HUES64 (cell line): Measurements from ENCODE around the gene DNAL1.
A peak's percentile ranks its signal among the peaks of the same experiment; 100 is the strongest.

ENCODE experiments used
- H3K27ac ChIP-seq: 2 replicates; pipeline ENCODE4 v1.7.0; 2013; ENCODE audit warnings: low read depth, low read length, inconsistent platforms
- H3K27me3 ChIP-seq: 2 replicates; pipeline ENCODE4 v1.6.1; 2013; ENCODE audit warnings: mild to moderate bottlenecking, low read length; ENCODE audit not compliant: insufficient read depth
- H3K36me3 ChIP-seq: 2 replicates; pipeline ENCODE4 v1.6.1; 2013; ENCODE audit warnings: mild to moderate bottlenecking, low read length; ENCODE audit not compliant: insufficient read depth
- H3K4me1 ChIP-seq: 2 replicates; pipeline ENCODE4 v1.6.1; 2013; ENCODE audit warnings: mild to moderate bottlenecking, low read length, moderate library complexity; ENCODE audit not compliant: insufficient read depth
- H3K4me3 ChIP-seq: 2 replicates; pipeline ENCODE4 v1.5.1; 2013; ENCODE audit warnings: mild to moderate bottlenecking, low read length, moderate library complexity
- H3K9ac ChIP-seq: 2 replicates; pipeline ENCODE4 v1.6.1; 2013; ENCODE audit warnings: mild to moderate bottlenecking, low read depth, low read length
- H3K9me3 ChIP-seq: 2 replicates; pipeline ENCODE4 v1.6.1; 2013; ENCODE audit warnings: low read depth, low read length; ENCODE audit not compliant: insufficient read depth
- WGBS: fragments of 150-250, 120-280 bp; methylation state at CpG from one replicate; pipeline ENCODE4 v1.1.7; 2013; ENCODE audit warnings: missing lambda C conversion rate; 5-methylcytosine and 5-hydroxymethylcytosine counted together

Gene DNAL1

DNA sequence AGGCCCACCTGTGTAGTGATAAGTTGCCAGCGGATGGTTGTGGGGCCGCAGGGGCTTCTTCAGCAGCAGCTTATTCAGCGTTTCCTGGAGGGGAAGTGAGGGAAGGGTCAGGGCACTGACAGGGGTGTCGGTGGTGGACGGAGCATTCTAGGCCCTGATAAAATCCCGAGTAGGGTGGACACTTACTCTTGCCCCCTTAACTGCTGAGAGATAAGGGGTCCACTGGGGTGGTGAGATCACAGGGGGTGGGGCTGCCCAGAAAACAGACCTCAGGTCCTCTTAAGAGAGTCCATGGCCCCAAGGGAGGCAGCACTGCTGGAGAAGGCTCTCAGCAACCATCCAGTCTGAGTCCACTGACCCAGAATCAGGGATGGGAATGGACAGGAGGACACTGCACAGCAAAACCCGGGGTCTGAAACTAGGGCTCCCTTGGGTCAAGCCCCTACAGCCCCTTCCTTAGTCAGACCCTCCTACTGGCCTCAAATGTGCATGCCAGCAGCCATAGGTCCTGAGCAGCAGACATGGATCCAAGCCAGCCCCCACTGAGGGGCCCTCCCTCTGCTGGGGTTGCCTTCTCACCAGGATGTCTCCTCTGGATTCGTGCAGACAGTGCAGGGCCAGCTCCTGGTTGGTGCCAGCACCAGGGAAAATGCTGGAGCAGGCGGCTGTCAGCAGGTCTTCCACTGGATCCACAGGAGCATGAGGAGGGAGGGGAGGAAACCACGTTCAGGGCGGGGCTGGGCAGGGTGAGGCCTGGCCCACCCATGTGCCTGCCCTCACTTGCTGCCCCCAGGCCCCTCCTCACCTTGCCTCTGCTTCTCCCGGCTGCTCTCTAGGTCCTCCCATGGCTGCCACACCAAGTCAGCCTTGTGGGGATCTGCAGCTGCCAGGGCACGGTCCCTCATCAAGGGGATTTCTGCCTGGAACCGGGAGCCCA, 81.5 kb downstream of the DNAL1 start:
- Histone ChIP-seq H3K4me3 (no peak overlapping the region), H3K27me3 (no peaks in the 10 kb centered on the region), H3K36me3 (peaks cover 39% of the 10 kb centered on the region), H3K4me1 (peaks cover 18% of the 10 kb centered on the region), H3K9me3 (no peaks in the 10 kb centered on the region), H3K9ac (no peak overlapping the region), H3K27ac (no peak overlapping the region)
- WGBS: 89% methylated on average over 14 of the region's 14 CpGs

DNA sequence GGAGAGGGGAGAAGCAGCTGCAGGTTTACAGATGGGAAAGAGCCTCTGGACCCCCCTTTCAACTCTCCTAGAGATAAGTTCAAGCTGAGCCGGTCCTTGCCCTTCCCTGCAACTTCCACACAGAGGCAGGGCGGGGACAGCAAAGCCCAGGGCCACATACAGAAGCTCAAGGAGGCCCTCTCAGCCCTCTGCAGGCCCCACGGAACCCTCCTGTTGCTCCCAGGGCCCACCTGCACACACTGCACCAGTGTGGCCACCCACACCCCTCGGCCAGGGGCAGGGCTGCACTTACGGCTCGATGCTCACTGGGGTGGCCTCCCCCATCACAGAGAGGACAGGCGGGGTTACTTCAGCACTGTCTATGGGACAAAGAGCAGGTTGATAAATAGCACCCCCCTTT, 82.4 kb downstream of the DNAL1 start:
- Histone ChIP-seq H3K9ac (no peak overlapping the region), H3K4me3 (no peak overlapping the region), H3K9me3 (no peaks in the 10 kb centered on the region), H3K27me3 (no peaks in the 10 kb centered on the region), H3K36me3 (peaks cover 33% of the 10 kb centered on the region), H3K4me1 (peaks cover 14% of the 10 kb centered on the region; the same call in 1 of the 2 replicates), H3K27ac (no peak overlapping the region)
- 93% methylated on average over 7 of the region's 7 CpGs for WGBS

- Histone ChIP-seq H3K36me3 (peaks cover 27% of the 10 kb centered on the region), H3K4me1 (peaks cover 10% of the 10 kb centered on the region; the same call in 1 of the 2 replicates)
These were observed 84.0 kb downstream of the DNAL1 start for GRCh38 chr14:73728717-73729330.

GRCh38 chr14:73729556-73730265, 84.9 kb downstream of the DNAL1 start:
- Histone ChIP-seq H3K4me1 (peaks cover 4% of the 10 kb centered on the region; the same call in 1 of the 2 replicates), H3K9ac (no peak overlapping the region), H3K27ac (no peak overlapping the region), H3K9me3 (no peaks in the 10 kb centered on the region), H3K36me3 (peaks cover 27% of the 10 kb centered on the region), H3K27me3 (no peaks in the 10 kb centered on the region), H3K4me3 (no peak overlapping the region)
- WGBS: 96% methylated on average over 23 of the region's 23 CpGs

More at GRCh38 chr14:73728717-73729330, 84.0 kb downstream of the DNAL1 start:
- H3K9ac ChIP-seq: no peak overlapping the region
- H3K4me3 ChIP-seq: no peak overlapping the region
- H3K27ac ChIP-seq: peak overlapping the region; percentile 28; the same call in 1 of the 2 replicates
- 31% methylated on average over 6 of the region's 6 CpGs for WGBS
- no peaks in the 10 kb centered on the region for H3K9me3 ChIP-seq
- H3K27me3 ChIP-seq: no peaks in the 10 kb centered on the region

- H3K9me3 ChIP-seq: no peaks in the 10 kb centered on the region
- H3K27ac ChIP-seq: no peak overlapping the region
- 95% methylated on average over 3 of the region's 3 CpGs for WGBS
These were observed 86.3 kb downstream of the DNAL1 start for GRCh38 chr14:73731111-73731510.

GRCh38 chr14:73732006-73732405, 87.2 kb downstream of the DNAL1 start:
- H3K9ac ChIP-seq: no peak overlapping the region
- WGBS: 95% methylated on average over 3 of the region's 3 CpGs
- peaks cover 4% of the 10 kb centered on the region; the same call in 1 of the 2 replicates for H3K4me1 ChIP-seq
- H3K4me3 ChIP-seq: no peak overlapping the region
- H3K36me3 ChIP-seq: peaks cover 17% of the 10 kb centered on the region
- H3K9me3 ChIP-seq: no peaks in the 10 kb centered on the region
- H3K27ac ChIP-seq: no peak overlapping the region
- no peaks in the 10 kb centered on the region for H3K27me3 ChIP-seq

More at GRCh38 chr14:73731111-73731510, 86.3 kb downstream of the DNAL1 start:
- peaks cover 4% of the 10 kb centered on the region; the same call in 1 of the 2 replicates for H3K4me1 ChIP-seq
- no peaks in the 10 kb centered on the region for H3K27me3 ChIP-seq
- H3K9ac ChIP-seq: no peak overlapping the region
- H3K36me3 ChIP-seq: peaks cover 21% of the 10 kb centered on the region
- no peak overlapping the region for H3K4me3 ChIP-seq

GRCh38 chr14:73736842-73737241, 92.1 kb downstream of the DNAL1 start:
- 93% methylated on average over 12 of the region's 13 CpGs for WGBS
- Histone ChIP-seq H3K4me3 (no peak overlapping the region), H3K4me1 (peaks cover 15% of the 10 kb centered on the region), H3K36me3 (peaks cover 10% of the 10 kb centered on the region), H3K27ac (no peak overlapping the region), H3K9me3 (no peaks in the 10 kb centered on the region), H3K27me3 (no peaks in the 10 kb centered on the region), H3K9ac (no peak overlapping the region)

GRCh38 chr14:73738518-73739173, 93.9 kb downstream of the DNAL1 start:
- 97% methylated on average over 22 of the region's 22 CpGs for WGBS
- no peak overlapping the region for H3K4me3 ChIP-seq
- peaks cover 26% of the 10 kb centered on the region for H3K4me1 ChIP-seq
- H3K36me3 ChIP-seq: peaks cover 10% of the 10 kb centered on the region
- no peaks in the 10 kb centered on the region for H3K9me3 ChIP-seq
- no peak overlapping the region for H3K9ac ChIP-seq
- no peaks in the 10 kb centered on the region for H3K27me3 ChIP-seq
- no peak overlapping the region for H3K27ac ChIP-seq

GRCh38 chr14:73739174-73739898, 94.5 kb downstream of the DNAL1 start:
- Histone ChIP-seq H3K9ac (no peak overlapping the region), H3K4me3 (no peak overlapping the region), H3K27me3 (no peaks in the 10 kb centered on the region), H3K4me1 (peaks cover 26% of the 10 kb centered on the region), H3K27ac (no peak overlapping the region), H3K9me3 (no peaks in the 10 kb centered on the region), H3K36me3 (peaks cover 10% of the 10 kb centered on the region)
- 91% methylated on average over 21 of the region's 21 CpGs for WGBS

DNA sequence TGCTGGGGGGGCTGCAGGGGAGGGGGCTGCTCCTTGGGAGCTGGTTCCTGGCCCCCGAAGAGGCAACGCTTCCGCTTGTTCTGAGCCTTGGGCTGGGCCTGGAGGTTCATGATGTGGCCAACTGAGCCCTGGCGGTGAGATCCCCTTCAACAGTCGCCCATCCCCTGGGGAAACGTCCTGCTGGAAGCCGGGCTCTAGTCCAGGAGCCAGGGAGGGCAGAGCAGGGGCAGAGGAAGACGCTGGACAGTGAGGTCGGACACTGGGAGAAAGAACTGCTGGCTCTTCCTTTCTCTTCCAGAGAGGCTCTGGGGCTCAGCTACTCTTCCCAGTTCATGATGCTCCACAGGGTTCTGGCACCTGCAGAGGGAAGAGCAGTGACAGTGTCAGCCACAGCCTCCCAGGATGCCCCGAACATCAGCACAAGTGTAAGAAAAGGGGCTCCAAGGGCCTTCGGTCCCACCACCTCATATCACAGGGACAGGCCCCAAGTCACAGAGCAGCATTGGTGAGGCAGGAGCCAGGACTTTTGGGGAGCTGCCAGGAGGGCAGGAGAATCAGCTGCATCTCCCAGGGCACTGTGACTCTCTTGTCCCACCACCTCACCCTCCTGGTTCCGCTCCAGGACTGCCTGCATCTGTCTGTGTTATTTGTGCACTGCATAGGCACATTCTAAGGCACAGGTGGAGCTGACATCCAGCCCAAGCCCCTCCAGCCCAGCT, 95.3 kb downstream of the DNAL1 start:
- Histone ChIP-seq H3K9me3 (no peaks in the 10 kb centered on the region), H3K4me1 (peaks cover 26% of the 10 kb centered on the region), H3K27ac (no peak overlapping the region), H3K4me3 (no peak overlapping the region), H3K36me3 (peaks cover 10% of the 10 kb centered on the region), H3K27me3 (no peaks in the 10 kb centered on the region), H3K9ac (no peak overlapping the region)
- 88% methylated on average over 12 of the region's 12 CpGs for WGBS
